Epithelial cell of esophagus (primary cell): Measurements from ENCODE around the gene AP1S3.

Experiments used
- DNase-seq: peaks from one replicate; pipeline ENCODE4 v3.0.0; 2010; ENCODE audit warnings: low read depth
- H3K4me3 ChIP-seq: 2 replicates; pipeline ENCODE4 v1.5.1; 2011; ENCODE audit warnings: mild to moderate bottlenecking, low read length, control low read depth
- TF ChIP-seq, protein P1 (sequence below): IDR thresholded peaks from 2 replicates; pipeline ENCODE4 v1.5.1; 2011; ENCODE audit warnings: low read depth, mild to moderate bottlenecking, low read length, control low read depth, inconsistent platforms; ENCODE audit not compliant: insufficient read depth; ENCODE audit errors: missing control alignments

AP1S3 gene

DNA sequence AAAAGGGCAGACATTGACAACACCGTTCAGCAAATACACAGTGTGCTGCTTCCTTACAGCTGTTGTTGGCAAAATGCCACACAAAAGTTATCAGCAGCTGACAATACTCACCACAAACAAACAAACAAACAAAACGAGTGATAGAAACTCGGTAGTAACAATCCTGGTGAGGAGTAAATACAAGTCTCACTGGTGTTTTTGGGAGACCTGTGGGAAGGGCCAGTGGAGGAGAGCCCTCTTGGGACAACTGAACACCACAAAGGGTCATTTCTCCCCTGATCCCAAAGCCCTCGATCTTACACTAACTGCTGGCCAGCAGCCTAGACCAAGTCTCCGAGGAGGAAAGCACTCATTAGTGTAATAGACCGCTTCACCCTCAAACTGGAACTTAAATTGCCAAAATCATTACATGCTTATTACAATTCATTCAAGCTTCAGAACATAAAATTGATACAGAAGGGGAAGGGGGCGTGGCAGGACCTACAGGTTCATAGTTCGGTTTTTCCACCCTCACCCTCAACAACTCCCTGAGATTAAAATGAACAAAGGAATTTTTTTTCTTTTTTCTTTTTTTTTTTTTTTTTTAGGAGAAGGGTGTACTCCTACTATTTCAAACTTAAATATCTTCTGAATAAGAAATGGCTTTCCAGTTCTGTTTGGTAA, 5.0 kb downstream of the AP1S3 start:
- no peak overlapping the region for H3K4me3 ChIP-seq
- TF ChIP-seq, protein P1, sequence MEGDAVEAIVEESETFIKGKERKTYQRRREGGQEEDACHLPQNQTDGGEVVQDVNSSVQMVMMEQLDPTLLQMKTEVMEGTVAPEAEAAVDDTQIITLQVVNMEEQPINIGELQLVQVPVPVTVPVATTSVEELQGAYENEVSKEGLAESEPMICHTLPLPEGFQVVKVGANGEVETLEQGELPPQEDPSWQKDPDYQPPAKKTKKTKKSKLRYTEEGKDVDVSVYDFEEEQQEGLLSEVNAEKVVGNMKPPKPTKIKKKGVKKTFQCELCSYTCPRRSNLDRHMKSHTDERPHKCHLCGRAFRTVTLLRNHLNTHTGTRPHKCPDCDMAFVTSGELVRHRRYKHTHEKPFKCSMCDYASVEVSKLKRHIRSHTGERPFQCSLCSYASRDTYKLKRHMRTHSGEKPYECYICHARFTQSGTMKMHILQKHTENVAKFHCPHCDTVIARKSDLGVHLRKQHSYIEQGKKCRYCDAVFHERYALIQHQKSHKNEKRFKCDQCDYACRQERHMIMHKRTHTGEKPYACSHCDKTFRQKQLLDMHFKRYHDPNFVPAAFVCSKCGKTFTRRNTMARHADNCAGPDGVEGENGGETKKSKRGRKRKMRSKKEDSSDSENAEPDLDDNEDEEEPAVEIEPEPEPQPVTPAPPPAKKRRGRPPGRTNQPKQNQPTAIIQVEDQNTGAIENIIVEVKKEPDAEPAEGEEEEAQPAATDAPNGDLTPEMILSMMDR = no peak
- DNase-seq = no peak

DNA sequence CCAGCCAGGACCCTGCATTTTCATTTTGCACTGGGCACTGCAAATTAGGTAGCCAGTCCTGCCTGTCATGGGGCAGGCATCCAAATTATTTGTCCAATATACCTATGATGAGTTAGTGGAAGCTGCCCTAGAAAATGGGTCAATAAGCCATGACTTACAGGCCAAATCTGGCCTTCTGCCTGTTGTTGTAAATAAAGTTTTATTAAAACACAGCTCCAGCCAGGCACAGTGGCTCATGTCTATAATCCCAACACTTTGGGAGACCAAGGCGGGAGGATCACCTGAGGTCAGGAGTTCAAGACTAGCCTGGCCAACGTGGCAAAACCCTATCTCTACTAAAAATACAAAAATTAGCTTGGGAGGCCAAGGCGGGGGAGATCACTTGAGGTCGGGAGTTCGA, 8.3 kb downstream of the AP1S3 start:
- DNase-seq = no peak
- TF ChIP-seq, protein P1 = no peak
- H3K4me3 ChIP-seq = no peak overlapping the region

GRCh38 chr2:223828314-223828713, 9.1 kb downstream of the AP1S3 start:
- no peak for DNase-seq
- TF ChIP-seq, protein P1 = no peak
- no peak overlapping the region for H3K4me3 ChIP-seq

DNA sequence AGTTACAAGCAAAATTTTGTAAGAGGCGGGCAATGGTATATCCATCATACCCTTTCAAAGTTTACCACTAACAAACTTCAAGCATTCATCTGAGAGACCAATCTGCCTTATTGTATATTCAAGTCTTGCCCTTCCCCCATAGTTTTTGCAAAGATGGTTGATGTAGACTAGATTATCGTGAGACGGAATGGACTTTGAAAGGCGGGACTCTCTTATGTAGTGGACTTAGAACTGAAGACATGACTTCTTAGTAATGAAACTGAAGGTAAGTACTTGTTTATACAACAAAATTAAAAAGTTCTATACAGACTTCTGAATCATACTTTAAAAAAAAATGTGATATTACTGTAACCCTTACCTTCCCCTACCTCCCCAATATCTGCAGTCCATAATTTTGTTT, 10.4 kb downstream of the AP1S3 start:
- TF ChIP-seq, protein P1 = no peak
- no peak for DNase-seq
- no peak overlapping the region for H3K4me3 ChIP-seq

DNA sequence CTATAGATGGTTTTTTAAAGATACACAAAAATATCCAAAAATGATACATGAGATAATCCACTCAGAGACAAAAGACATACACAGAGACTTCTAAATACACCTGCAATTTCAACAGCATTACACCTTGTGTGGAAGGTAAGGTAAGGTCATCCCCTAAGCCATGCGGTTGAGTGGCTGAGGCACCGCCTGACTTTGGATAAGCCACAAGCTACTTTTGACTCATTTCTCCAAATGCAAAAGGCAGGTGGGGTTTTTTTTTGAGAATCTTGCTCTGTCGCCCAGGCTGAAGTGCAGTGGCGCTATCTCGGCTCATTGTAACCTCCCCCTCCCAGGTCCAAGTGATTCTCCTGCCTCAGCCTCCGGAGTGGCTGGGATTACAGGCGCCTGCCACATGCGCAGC, 13.1 kb downstream of the AP1S3 start:
- TF ChIP-seq, protein P1 = no peak
- H3K4me3 ChIP-seq = no peak overlapping the region
- no peak for DNase-seq

DNA sequence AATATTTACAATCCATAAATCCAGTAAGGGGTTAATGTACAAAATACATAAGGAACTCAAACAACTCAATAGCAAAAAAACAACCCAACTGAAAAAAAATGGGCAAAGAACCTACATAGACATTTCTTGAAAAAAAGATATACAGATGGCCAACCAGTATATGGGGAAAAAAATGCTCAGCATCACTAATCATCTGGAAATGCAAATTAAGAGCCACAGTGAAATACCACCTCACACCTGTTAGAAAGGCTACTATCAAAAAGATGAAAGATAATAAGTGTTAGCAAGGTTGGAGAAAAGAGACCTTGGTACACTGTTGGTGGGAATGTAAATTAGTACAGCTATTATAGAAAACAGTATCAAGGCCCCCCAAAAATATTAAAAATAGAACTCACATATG, 14.6 kb downstream of the AP1S3 start:
- TF ChIP-seq, protein P1 = no peak
- no peak for DNase-seq
- no peak overlapping the region for H3K4me3 ChIP-seq

GRCh38 chr2:223820549-223820948, 16.8 kb downstream of the AP1S3 start:
- no peak for DNase-seq
- TF ChIP-seq, protein P1 = no peak
- H3K4me3 ChIP-seq = no peak overlapping the region
